HCT116 (cell line): ENCODE data around the gene CRTC3. TPM values are rescaled to one million over a fixed set of nuclear protein-coding genes. Genes with fewer than 3 reads are reported as not detected.

ENCODE experiments used
- ATAC-seq: fragments of 200-7000 bp; cut with Tn5 transposase; 2 replicates; pipeline ENCODE4 v1.9.1; 2020; ENCODE audit warnings: mild to moderate bottlenecking, moderate library complexity
- BruUV-seq: library from RNA; stranded (reverse); fragments of 400-500 nt; replicated peaks from 2 replicates; lab custom pipeline; 2021; lab: Mats Ljungman, UMichigan
- CTCF ChIA-PET: fragments of 300-600 bp; sonication (Branson Sonifier 250); formaldehyde crosslinking; loops from one replicate; lab custom pipeline; 2021; ENCODE audit warnings: antibody characterized with exemption; lab: Charles Lee
- POLR2A ChIA-PET: fragments of 300-600, 350-600 bp; sonication (Branson Sonifier 250); formaldehyde crosslinking; loops from one replicate; lab custom pipeline; 2021; ENCODE audit warnings: antibody characterized with exemption; lab: Charles Lee
- RAD21 ChIA-PET, 2 experiments: fragments of 300-600 bp; sonication (Branson Sonifier 250); formaldehyde crosslinking; loops; one replicate each; lab custom pipeline; 2023; ENCODE audit warnings: low total read pairs in 2 of 2; ENCODE audit not compliant: uncharacterized antibody in 2 of 2, unreplicated experiment in 2 of 2, low non-redundant PET in 1 of 2; lab: Charles Lee
- DNase-seq: peaks from one replicate; pipeline ENCODE4 v3.0.0-alpha.2; 2010; ENCODE audit warnings: low read depth, low spot score
- H2AFZ ChIP-seq: fragments of 200-600 bp; shearing (Covaris generic), sonication (generic); 2 replicates; pipeline ENCODE4 v1.6.1; 2017; ENCODE audit warnings: low read depth, mixed run types, mixed read lengths, antibody characterized with exemption, low read length; ENCODE audit not compliant: poor library complexity, severe bottlenecking
- H3K27ac ChIP-seq: 2 replicates; pipeline ENCODE4 v1.5.1; 2012; ENCODE audit warnings: low read depth, low read length
- H3K27me3 ChIP-seq: fragments of 200-600 bp; sonication (generic); 2 replicates; pipeline ENCODE4 v1.6.1; 2016; ENCODE audit warnings: mixed run types, low read length, mixed read lengths; ENCODE audit not compliant: insufficient read depth
- H3K36me3 ChIP-seq, 2 experiments: fragments of 200-500 bp in 1 of 2; fragments of 200-600 bp in 1 of 2; sonication (Bioruptor generic) in 1 of 2; sonication (generic) in 1 of 2; 2 replicates each; pipeline versions ENCODE4 v1.5.1 to v1.6.1; 2014 to 2016; ENCODE audit warnings: low read length in 2 of 2, inconsistent platforms in 1 of 2, mixed read lengths in 1 of 2, mixed run types in 1 of 2; ENCODE audit not compliant: insufficient read depth in 2 of 2, control insufficient read depth in 1 of 2
- H3K4me1 ChIP-seq, 2 experiments: fragments of 200-600 bp in 1 of 2; sonication (generic) in 1 of 2; 2 replicates each; pipeline versions ENCODE4 v1.5.1 to v1.6.1; 2012 to 2017; ENCODE audit warnings: low read length in 2 of 2, inconsistent platforms in 1 of 2, mild to moderate bottlenecking in 1 of 2, mixed read lengths in 1 of 2, mixed run types in 1 of 2, moderate library complexity in 1 of 2; ENCODE audit not compliant: insufficient read depth in 2 of 2, control insufficient read depth in 1 of 2
- H3K4me2 ChIP-seq: fragments of 200-600 bp; sonication (generic); 2 replicates; pipeline ENCODE4 v1.6.1; 2017; ENCODE audit warnings: mixed run types, low read length, mixed read lengths
- H3K4me3 ChIP-seq, 2 experiments: fragments of 200-600 bp in 1 of 2; sonication (generic) in 1 of 2; replicated peaks in 1 of 2; 2 replicates each; pipeline ENCODE4 v1.5.1; 2011 to 2016; ENCODE audit warnings: low read length in 2 of 2, control low read depth in 1 of 2, low read depth in 1 of 2, mild to moderate bottlenecking in 1 of 2, mixed read lengths in 1 of 2, mixed run types in 1 of 2
- H3K79me2 ChIP-seq: fragments of 200-600 bp; sonication (generic); 2 replicates; pipeline ENCODE4 v1.6.1; 2017; ENCODE audit warnings: mild to moderate bottlenecking, mixed run types, low read length, moderate library complexity, mixed read lengths; ENCODE audit not compliant: insufficient read depth
- H3K9ac ChIP-seq: fragments of 200-600 bp; sonication (generic); 2 replicates; pipeline ENCODE4 v1.6.1; 2016; ENCODE audit warnings: low read length, mixed read lengths
- H3K9me2 ChIP-seq: fragments of 200-600 bp; sonication (generic), shearing (Covaris generic); 2 replicates; pipeline ENCODE4 v1.6.1; 2017; ENCODE audit warnings: mixed run types, mild to moderate bottlenecking, moderate library complexity; ENCODE audit not compliant: insufficient read depth
- H3K9me3 ChIP-seq, 2 experiments: fragments of 200-500 bp in 1 of 2; fragments of 200-600 bp in 1 of 2; sonication (Bioruptor generic) in 1 of 2; sonication (generic) in 1 of 2; 2 replicates each; pipeline ENCODE4 v1.6.1; 2014 to 2017; ENCODE audit warnings: low read length in 2 of 2, mixed read lengths in 2 of 2, inconsistent platforms in 1 of 2, low read depth in 1 of 2, mild to moderate bottlenecking in 1 of 2, mixed run types in 1 of 2, moderate library complexity in 1 of 2; ENCODE audit not compliant: control insufficient read depth in 1 of 2, insufficient read depth in 1 of 2
- H4K20me1 ChIP-seq: fragments of 200-600 bp; sonication (generic), shearing (Covaris generic); 2 replicates; pipeline ENCODE4 v1.6.1; 2017; ENCODE audit warnings: mixed run types, mild to moderate bottlenecking, moderate library complexity; ENCODE audit not compliant: insufficient read depth
- ATF3 ChIP-seq: IDR thresholded peaks from 2 replicates; pipeline ENCODE4 v1.6.1; 2012
- CEBPB ChIP-seq: IDR thresholded peaks from 2 replicates; pipeline ENCODE4 v1.6.1; 2012; ENCODE audit warnings: low read depth
- CTCF ChIP-seq, 3 experiments: fragments of 200-600 bp in 1 of 3; sonication (generic) in 1 of 3; IDR thresholded peaks in 2 of 3; conservative IDR thresholded peaks in 1 of 3; 2 replicates each; pipeline ENCODE4 v1.5.1; 2012 to 2017; ENCODE audit warnings: low read depth in 2 of 3, low read length in 2 of 3, antibody characterized with exemption in 1 of 3, borderline replicate concordance in 1 of 3, control low read depth in 1 of 3, mild to moderate bottlenecking in 1 of 3, mixed read lengths in 1 of 3, mixed run types in 1 of 3, moderate library complexity in 1 of 3; ENCODE audit not compliant: insufficient read depth in 1 of 3
- EGR1 ChIP-seq: IDR thresholded peaks from 2 replicates; pipeline ENCODE4 v1.6.1; 2012; ENCODE audit warnings: low read depth
- ELF1 ChIP-seq: IDR thresholded peaks from 2 replicates; pipeline ENCODE4 v1.6.1; 2012; ENCODE audit warnings: low read depth, borderline replicate concordance
- FOSL1 ChIP-seq: IDR thresholded peaks from 2 replicates; pipeline ENCODE4 v1.6.1; 2012; ENCODE audit warnings: low read depth
- POLR2A ChIP-seq: IDR thresholded peaks from 2 replicates; pipeline ENCODE4 v1.7.0; 2011; ENCODE audit warnings: borderline replicate concordance; ENCODE audit not compliant: insufficient read depth, insufficient read length; ENCODE audit errors: extremely low read depth
- POLR2AphosphoS5 ChIP-seq: IDR thresholded peaks from 2 replicates; pipeline ENCODE4 v1.6.1; 2011; ENCODE audit warnings: mild to moderate bottlenecking, low read depth, low read length, moderate library complexity
- REST ChIP-seq: IDR thresholded peaks from 2 replicates; pipeline ENCODE4 v1.6.1; 2012; ENCODE audit warnings: low read depth
- SIN3A ChIP-seq: IDR thresholded peaks from 2 replicates; pipeline ENCODE4 v1.6.1; 2012; ENCODE audit warnings: low read depth
- SP1 ChIP-seq: IDR thresholded peaks from 2 replicates; pipeline ENCODE4 v1.6.1; 2012; ENCODE audit warnings: low read depth
- SRF ChIP-seq: IDR thresholded peaks from 2 replicates; pipeline ENCODE4 v1.6.1; 2012; ENCODE audit warnings: low read depth
- TCF7L2 ChIP-seq: IDR thresholded peaks from 2 replicates; pipeline ENCODE4 v1.7.0; 2011; ENCODE audit warnings: borderline replicate concordance, inconsistent platforms; ENCODE audit not compliant: insufficient read depth, insufficient read length; ENCODE audit errors: extremely low read depth
- YY1 ChIP-seq: IDR thresholded peaks from 2 replicates; pipeline ENCODE4 v1.6.1; 2011; ENCODE audit warnings: low read length, low read depth, moderate library complexity, mild to moderate bottlenecking; ENCODE audit not compliant: insufficient replicate concordance; ENCODE audit errors: extremely low read depth
- ZBTB33 ChIP-seq: IDR thresholded peaks from 2 replicates; pipeline ENCODE4 v1.6.1; 2011; ENCODE audit warnings: mild to moderate bottlenecking, low read length, moderate library complexity; ENCODE audit not compliant: insufficient replicate concordance; ENCODE audit errors: extremely low read depth
- ZFX ChIP-seq: fragments of 450-650 bp; IDR thresholded peaks from 2 replicates; pipeline ENCODE4 v1.6.1; 2017
- ZNF274 ChIP-seq: fragments of 200-500 bp; sonication (Bioruptor generic); IDR thresholded peaks from 2 replicates; pipeline ENCODE4 v1.6.1; 2014; ENCODE audit warnings: mild to moderate bottlenecking, low read depth, low read length, inconsistent platforms
- intact Hi-C: fragments of 100-400 bp; cut with micrococcal nuclease; formaldehyde crosslinking; loops from 2 replicates; pipeline ENCODE4 v1.10.0; 2022
- total RNA-seq: library from RNA; stranded (reverse); gene quantifications from one replicate; pipeline ENCODE4 v1.2.1, GENCODE V29; 2021; ENCODE audit not compliant: unreplicated experiment

Gene CRTC3
- total RNA-seq, 1 experiment from 2014 or later: 20.7 TPM

GRCh38 chr15:90610190-90610589 is 80.5 kb downstream of the CRTC3 start:
- POLR2A ChIA-PET: no interaction called here
- Histone ChIP-seq H3K27me3 (no peaks in the 10 kb centered on the region), H3K9ac (no peak overlapping the region), H3K4me2 (no peak overlapping the region), H3K9me2 (no peaks in the 10 kb centered on the region), H3K4me3 (no peak overlapping the region), H4K20me1 (no peaks in the 10 kb centered on the region), H3K9me3 (no peaks in the 10 kb centered on the region), H2AFZ (no peak overlapping the region), H3K27ac (no peak overlapping the region), H3K4me1 (no peaks in the 10 kb centered on the region), H3K79me2 (no peaks in the 10 kb centered on the region), H3K36me3 (no peaks in the 10 kb centered on the region)
- intact Hi-C loops: loop anchor here (10.0 kb wide), 1 partner anchor 295 kb away; no protein-coding TSS in a partner anchor
- no TSS peak for BruUV-seq
- CTCF ChIA-PET: no interaction called here
- ATAC-seq (no peak), DNase-seq (no peak)
- RAD21 ChIA-PET: no interaction called here
- TF ChIP-seq EGR1 (no peak), TCF7L2 (no peak), FOSL1 (no peak), SIN3A (no peak), ZFX (no peak), ELF1 (no peak), POLR2A (no peak), ZBTB33 (no peak), POLR2AphosphoS5 (no peak), SP1 (no peak), SRF (no peak), CEBPB (no peak), CTCF (IDR thresholded peaks at IDR 0.05 in 2 of 3, conservative IDR thresholded peaks at IDR 0.05 in 1 of 3; ENCODE audit: borderline replicate concordance in 1 of 3, insufficient read depth in 1 of 3, low read depth in 2 of 3, low read length in 2 of 3) (no peak), REST (no peak), ATF3 (no peak), YY1 (no peak), ZNF274 (no peak)
